Loucy (cell line): ENCODE data around the gene DCTN2.
"Not testable (repeated sequence)": the region's sequence is repeated elsewhere in the genome, so short reads cannot be mapped to it uniquely, and the experiment has no call there.

Experiments used
- H2AFZ ChIP-seq: fragments of 200-600 bp; sonication (generic); 2 replicates; pipeline ENCODE4 v1.6.0; 2016; ENCODE audit warnings: antibody characterized with exemption, mild to moderate bottlenecking, low read length, moderate library complexity
- H3F3A ChIP-seq: fragments of 200-600 bp; 2 replicates; pipeline ENCODE4 v1.6.0; 2016; ENCODE audit warnings: antibody characterized with exemption, low read depth, mild to moderate bottlenecking
- H3K27me3 ChIP-seq: fragments of 200-600 bp; sonication (generic); 2 replicates; pipeline ENCODE4 v1.6.1; 2014; ENCODE audit warnings: low read length, mild to moderate bottlenecking; ENCODE audit not compliant: insufficient read depth, poor library complexity, severe bottlenecking
- H3K36me3 ChIP-seq: fragments of 200-600 bp; sonication (generic); 2 replicates; pipeline ENCODE4 v1.6.1; 2016; ENCODE audit warnings: low read length; ENCODE audit not compliant: insufficient read depth
- H3K4me1 ChIP-seq: fragments of 200-600 bp; sonication (generic); 2 replicates; pipeline ENCODE4 v1.5.1; 2014; ENCODE audit warnings: low read length, mild to moderate bottlenecking; ENCODE audit not compliant: insufficient read depth, poor library complexity, severe bottlenecking
- H3K4me2 ChIP-seq: fragments of 200-600 bp; sonication (generic); 2 replicates; pipeline ENCODE4 v1.6.0; 2014; ENCODE audit warnings: antibody characterized with exemption, low read length, low read depth, mild to moderate bottlenecking; ENCODE audit not compliant: poor library complexity, severe bottlenecking
- H3K4me3 ChIP-seq: fragments of 200-600 bp; sonication (generic); 2 replicates; pipeline ENCODE4 v1.5.1; 2014; ENCODE audit warnings: low read length, mild to moderate bottlenecking, mixed read lengths; ENCODE audit not compliant: poor library complexity, severe bottlenecking
- H3K79me2 ChIP-seq: fragments of 200-600 bp; sonication (generic); 2 replicates; pipeline ENCODE4 v1.6.1; 2014; ENCODE audit warnings: low read length; ENCODE audit not compliant: insufficient read depth
- H3K9ac ChIP-seq: fragments of 200-600 bp; sonication (generic); 2 replicates; pipeline ENCODE4 v1.6.0; 2014; ENCODE audit warnings: mild to moderate bottlenecking, low read depth, low read length, moderate library complexity; ENCODE audit not compliant: poor library complexity, severe bottlenecking
- H3K9me2 ChIP-seq: fragments of 200-600 bp; sonication (generic); replicated peaks from 2 replicates; pipeline ENCODE4 v1.6.1; 2016; ENCODE audit warnings: low read depth, low read length, mixed read lengths
- H3K9me3 ChIP-seq: fragments of 200-600 bp; sonication (generic); 2 replicates; pipeline ENCODE4 v1.6.1; 2014; ENCODE audit warnings: mild to moderate bottlenecking, antibody characterized with exemption, low read length, low read depth; ENCODE audit not compliant: insufficient read depth
- H4K20me1 ChIP-seq: fragments of 200-600 bp; sonication (generic); 2 replicates; pipeline ENCODE4 v1.6.0; 2014; ENCODE audit warnings: antibody characterized with exemption, low read length, mild to moderate bottlenecking; ENCODE audit not compliant: insufficient read depth, poor library complexity, severe bottlenecking
- EZH2phosphoT487 ChIP-seq: fragments of 200-600 bp; IDR thresholded peaks from 2 replicates; pipeline ENCODE4 v1.6.1; 2018; ENCODE audit warnings: antibody characterized with exemption, mild to moderate bottlenecking, moderate library complexity, borderline replicate concordance
- TF ChIP-seq, protein P1 (sequence below): fragments of 200-600 bp; sonication (generic); conservative IDR thresholded peaks from 2 replicates; pipeline ENCODE4 v1.5.1; 2014; ENCODE audit warnings: mild to moderate bottlenecking, antibody characterized with exemption, low read length

DCTN2 gene

DNA sequence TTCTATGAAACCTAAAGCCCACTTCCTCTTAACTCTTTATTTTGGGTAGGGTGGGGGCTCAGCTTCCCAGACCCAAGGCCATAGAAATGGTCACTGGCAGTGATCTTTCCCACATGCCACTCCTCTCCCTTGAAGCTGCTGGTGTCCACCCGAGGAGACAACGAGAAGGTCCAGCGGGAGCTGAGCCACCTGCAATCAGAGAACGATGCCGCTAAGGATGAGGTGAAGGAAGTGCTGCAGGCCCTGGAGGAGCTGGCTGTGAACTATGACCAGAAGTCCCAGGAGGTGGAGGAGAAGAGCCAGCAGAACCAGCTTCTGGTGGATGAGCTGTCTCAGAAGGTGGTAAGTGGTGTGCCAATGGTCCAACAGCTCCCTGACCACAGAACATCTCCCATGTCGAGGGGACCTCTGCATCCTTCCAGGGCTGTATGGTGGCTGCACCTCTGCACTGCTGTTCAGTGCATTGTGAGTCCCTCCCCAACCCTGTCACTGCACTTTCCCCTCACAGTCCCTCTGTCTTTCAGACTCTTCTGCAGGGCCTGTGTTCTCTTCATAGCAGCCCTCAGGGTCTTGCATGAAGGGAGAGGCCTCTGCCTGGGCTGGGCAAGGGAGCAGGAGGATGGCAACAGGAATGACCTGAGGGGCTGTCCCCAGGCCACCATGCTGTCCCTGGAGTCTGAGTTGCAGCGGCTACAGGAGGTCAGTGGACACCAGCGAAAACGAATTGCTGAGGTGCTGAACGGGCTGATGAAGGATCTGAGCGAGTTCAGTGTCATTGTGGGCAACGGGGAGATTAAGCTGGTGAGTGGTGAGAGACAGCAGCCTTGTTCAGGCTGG is 25.2 kb upstream of the DCTN2 start:
- H3K36me3 ChIP-seq, result no peaks in the 10 kb centered on the region
- no peaks in the 10 kb centered on the region for H3K79me2 ChIP-seq
- H3K4me1 ChIP-seq, result no peaks in the 10 kb centered on the region
- H3K27me3 ChIP-seq, result no peaks in the 10 kb centered on the region
- no peak overlapping the region for H3K4me3 ChIP-seq
- H3K4me2 ChIP-seq, result no peak overlapping the region
- H2AFZ ChIP-seq, result no peak overlapping the region
- TF ChIP-seq, protein P1, sequence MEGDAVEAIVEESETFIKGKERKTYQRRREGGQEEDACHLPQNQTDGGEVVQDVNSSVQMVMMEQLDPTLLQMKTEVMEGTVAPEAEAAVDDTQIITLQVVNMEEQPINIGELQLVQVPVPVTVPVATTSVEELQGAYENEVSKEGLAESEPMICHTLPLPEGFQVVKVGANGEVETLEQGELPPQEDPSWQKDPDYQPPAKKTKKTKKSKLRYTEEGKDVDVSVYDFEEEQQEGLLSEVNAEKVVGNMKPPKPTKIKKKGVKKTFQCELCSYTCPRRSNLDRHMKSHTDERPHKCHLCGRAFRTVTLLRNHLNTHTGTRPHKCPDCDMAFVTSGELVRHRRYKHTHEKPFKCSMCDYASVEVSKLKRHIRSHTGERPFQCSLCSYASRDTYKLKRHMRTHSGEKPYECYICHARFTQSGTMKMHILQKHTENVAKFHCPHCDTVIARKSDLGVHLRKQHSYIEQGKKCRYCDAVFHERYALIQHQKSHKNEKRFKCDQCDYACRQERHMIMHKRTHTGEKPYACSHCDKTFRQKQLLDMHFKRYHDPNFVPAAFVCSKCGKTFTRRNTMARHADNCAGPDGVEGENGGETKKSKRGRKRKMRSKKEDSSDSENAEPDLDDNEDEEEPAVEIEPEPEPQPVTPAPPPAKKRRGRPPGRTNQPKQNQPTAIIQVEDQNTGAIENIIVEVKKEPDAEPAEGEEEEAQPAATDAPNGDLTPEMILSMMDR, result no peak
- TF ChIP-seq EZH2phosphoT487, result no peak
- no peaks in the 10 kb centered on the region for H4K20me1 ChIP-seq
- no peaks in the 10 kb centered on the region for H3K9me2 ChIP-seq
- no peak overlapping the region for H3K9ac ChIP-seq
- no peaks in the 10 kb centered on the region for H3F3A ChIP-seq
- H3K9me3 ChIP-seq, result no peaks in the 10 kb centered on the region

DNA sequence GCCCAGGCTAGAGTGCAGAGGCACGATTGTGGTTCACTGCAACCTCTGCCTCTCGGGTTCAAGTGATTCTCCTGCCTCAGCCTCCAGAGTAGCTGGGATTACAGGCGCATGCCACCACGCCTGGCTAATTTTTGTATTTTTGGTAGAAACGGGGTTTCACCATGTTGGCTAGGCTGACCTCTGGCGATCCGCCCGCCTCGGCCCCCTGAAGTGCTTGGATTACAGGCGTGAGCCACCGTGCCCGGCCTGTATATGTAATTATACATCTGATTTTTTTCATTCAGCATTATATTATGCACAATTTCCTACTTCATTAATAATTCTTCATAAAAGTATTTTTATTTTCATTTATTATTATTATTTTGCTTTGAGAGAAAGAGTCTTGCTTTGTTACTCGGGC is 23.4 kb upstream of the DCTN2 start:
- H3K4me3 ChIP-seq, H3K36me3 ChIP-seq, H3K79me2 ChIP-seq, H3K9me3 ChIP-seq, H4K20me1 ChIP-seq, H3K27me3 ChIP-seq, H3K4me1 ChIP-seq, H3K4me2 ChIP-seq, H3K9me2 ChIP-seq, H3K9ac ChIP-seq, H3F3A ChIP-seq, H2AFZ ChIP-seq: not testable (repeated sequence)

DNA sequence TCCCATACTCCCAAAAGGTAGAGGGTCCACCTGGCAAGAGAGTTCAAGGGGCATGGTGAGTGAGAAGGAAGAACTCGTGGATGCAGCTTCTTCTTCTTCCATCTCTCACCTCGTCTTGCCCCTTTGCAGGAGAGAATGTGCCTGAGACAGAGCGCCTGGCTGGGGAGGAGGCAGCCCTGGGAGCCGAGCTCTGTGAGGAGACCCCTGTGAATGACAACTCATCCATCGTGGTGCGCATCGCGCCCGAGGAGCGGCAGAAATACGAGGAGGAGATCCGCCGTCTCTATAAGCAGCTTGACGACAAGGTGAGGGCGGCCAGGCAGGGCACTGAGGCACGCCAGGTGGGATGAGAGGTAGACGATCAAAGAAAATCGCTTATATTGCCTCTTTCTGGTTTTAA is 22.9 kb upstream of the DCTN2 start:
- Histone ChIP-seq H3K4me3 (no peak overlapping the region), H2AFZ (no peak overlapping the region), H3K9me3 (no peaks in the 10 kb centered on the region), H3K36me3 (no peaks in the 10 kb centered on the region), H3K9ac (no peak overlapping the region), H3K27me3 (no peaks in the 10 kb centered on the region), H3K4me2 (no peak overlapping the region), H3K4me1 (no peaks in the 10 kb centered on the region), H3F3A (no peaks in the 10 kb centered on the region), H3K9me2 (no peaks in the 10 kb centered on the region), H3K79me2 (no peaks in the 10 kb centered on the region), H4K20me1 (no peaks in the 10 kb centered on the region)
- TF ChIP-seq, protein P1, result no peak
- no peak for TF ChIP-seq EZH2phosphoT487

DNA sequence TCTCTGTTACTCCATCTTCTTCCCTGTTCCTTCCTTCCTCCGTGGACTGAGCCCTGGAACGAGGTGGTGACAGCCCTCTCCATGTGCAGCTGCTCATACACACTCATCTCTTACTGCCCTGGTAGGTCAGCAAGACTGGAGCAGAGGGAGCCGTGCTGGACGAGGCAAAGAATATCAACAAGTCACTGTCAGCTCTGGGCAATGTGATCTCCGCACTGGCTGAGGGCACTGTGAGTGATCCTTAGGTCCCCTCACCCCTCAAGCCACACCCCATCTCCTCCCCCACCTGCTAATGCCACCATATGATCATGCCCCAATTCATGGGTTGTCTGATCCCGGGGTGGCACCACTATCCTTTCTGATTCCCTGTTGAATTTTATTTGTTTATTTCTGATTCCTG is 21.8 kb upstream of the DCTN2 start:
- H2AFZ ChIP-seq, result no peak overlapping the region
- no peaks in the 10 kb centered on the region for H3K79me2 ChIP-seq
- no peak overlapping the region for H3K4me2 ChIP-seq
- no peaks in the 10 kb centered on the region for H3K27me3 ChIP-seq
- no peaks in the 10 kb centered on the region for H3K36me3 ChIP-seq
- no peak overlapping the region for H3K4me3 ChIP-seq
- no peaks in the 10 kb centered on the region for H3K9me2 ChIP-seq
- no peak overlapping the region for H3K9ac ChIP-seq
- TF ChIP-seq, protein P1, result no peak
- no peak for TF ChIP-seq EZH2phosphoT487
- H4K20me1 ChIP-seq, result no peaks in the 10 kb centered on the region
- no peaks in the 10 kb centered on the region for H3F3A ChIP-seq
- H3K9me3 ChIP-seq, result no peaks in the 10 kb centered on the region
- H3K4me1 ChIP-seq, result no peaks in the 10 kb centered on the region
